CD14-positive monocyte (primary cell): ENCODE data around the gene C20orf141. TPM values are rescaled to one million over a fixed set of nuclear protein-coding genes. Genes with fewer than 3 reads are reported as not detected.
"Not testable (repeated sequence)": the region's sequence is repeated elsewhere in the genome, so short reads cannot be mapped to it uniquely, and the experiment has no call there.

Experiments
- DNase-seq, 3 donors: peaks; one replicate each; pipeline ENCODE4 v3.0.0-alpha.2; 2011 to 2022
- H2AFZ ChIP-seq: 2 replicates; pipeline ENCODE4 v1.6.0; 2012; ENCODE audit warnings: mild to moderate bottlenecking, low read depth, low read length, inconsistent platforms; ENCODE audit not compliant: insufficient read depth, poor library complexity, severe bottlenecking
- H3K27ac ChIP-seq, 2 donors: 1 replicate in 1 of 2; 2 replicates in 1 of 2; pipeline ENCODE4 v1.5.1; 2012 to 2013; ENCODE audit warnings: low read length in 2 of 2, control low read depth in 1 of 2, inconsistent platforms in 1 of 2, low read depth in 1 of 2, mild to moderate bottlenecking in 1 of 2
- H3K27me3 ChIP-seq, 2 donors: one replicate each; pipeline versions ENCODE4 v1.6.0 to v1.6.1; 2011 to 2013; ENCODE audit warnings: low read length in 2 of 2; ENCODE audit not compliant: control insufficient read depth in 2 of 2, insufficient read depth in 2 of 2
- H3K36me3 ChIP-seq, 2 donors: replicated peaks in 1 of 2; 1 replicate in 1 of 2; 2 replicates in 1 of 2; pipeline versions ENCODE4 v1.5.1 to v1.6.1; 2012 to 2013; ENCODE audit warnings: low read length in 2 of 2, control low read depth in 1 of 2, inconsistent platforms in 1 of 2, mild to moderate bottlenecking in 1 of 2; ENCODE audit not compliant: insufficient read depth in 2 of 2, control insufficient read depth in 1 of 2
- H3K4me1 ChIP-seq, 2 donors: 1 replicate in 1 of 2; 2 replicates in 1 of 2; pipeline versions ENCODE4 v1.5.1 to v1.6.1; 2012 to 2013; ENCODE audit warnings: low read length in 2 of 2, control low read depth in 1 of 2, inconsistent platforms in 1 of 2, mild to moderate bottlenecking in 1 of 2, moderate library complexity in 1 of 2; ENCODE audit not compliant: insufficient read depth in 2 of 2, control insufficient read depth in 1 of 2
- H3K4me2 ChIP-seq: replicated peaks from 2 replicates; pipeline ENCODE3; 2012; ENCODE audit warnings: low read length, moderate library complexity, mild to moderate bottlenecking; ENCODE audit not compliant: poor library complexity, severe bottlenecking; ENCODE audit errors: extremely low read depth
- H3K4me3 ChIP-seq, 3 experiments: fragments of 200-600 bp in 1 of 3; sonication (generic) in 1 of 3; replicated peaks in 1 of 3; 1 replicate in 2 of 3; 2 replicates in 1 of 3; pipeline ENCODE4 v1.5.1; 2011 to 2013; ENCODE audit warnings: low read length in 3 of 3, mild to moderate bottlenecking in 3 of 3, control low read depth in 2 of 3, low read depth in 2 of 3, inconsistent platforms in 1 of 3, moderate library complexity in 1 of 3
- H3K79me2 ChIP-seq: 2 replicates; pipeline ENCODE4 v1.6.0; 2012; ENCODE audit warnings: mild to moderate bottlenecking, control low read depth, inconsistent platforms, low read length, moderate library complexity; ENCODE audit not compliant: insufficient read depth
- H3K9ac ChIP-seq: 2 replicates; pipeline ENCODE4 v1.6.0; 2017; ENCODE audit warnings: low read length, mild to moderate bottlenecking; ENCODE audit not compliant: insufficient read depth, poor library complexity, severe bottlenecking
- H3K9me3 ChIP-seq, 2 donors: replicated peaks in 1 of 2; 1 replicate in 1 of 2; 2 replicates in 1 of 2; pipeline versions ENCODE4 v1.5.1 to v1.6.1; 2012 to 2013; ENCODE audit warnings: low read length in 2 of 2, control low read depth in 1 of 2; ENCODE audit not compliant: control insufficient read depth in 1 of 2, insufficient read depth in 1 of 2
- H4K20me1 ChIP-seq: 2 replicates; pipeline ENCODE4 v1.6.0; 2012; ENCODE audit warnings: mild to moderate bottlenecking, low read length, control low read depth, moderate library complexity; ENCODE audit not compliant: insufficient read depth
- H3K27ac Mint-ChIP-seq, 7 donors: one replicate each; pipeline ENCODE4 v1.8.0; 2020; ENCODE audit warnings: mild to moderate bottlenecking in 7 of 7, mixed read lengths in 7 of 7, moderate library complexity in 6 of 7, inconsistent platforms in 2 of 7
- H3K27me3 Mint-ChIP-seq, 3 donors: one replicate each; pipeline ENCODE4 v1.8.0; 2021 to 2022; ENCODE audit warnings: low read depth in 3 of 3, mild to moderate bottlenecking in 3 of 3, mixed read lengths in 3 of 3, moderate library complexity in 3 of 3, inconsistent platforms in 1 of 3
- H3K36me3 Mint-ChIP-seq, 2 donors: one replicate each; pipeline ENCODE4 v1.8.0; 2020; ENCODE audit warnings: mixed read lengths in 2 of 2, inconsistent platforms in 1 of 2, mild to moderate bottlenecking in 1 of 2
- H3K4me1 Mint-ChIP-seq: one replicate; pipeline ENCODE4 v1.8.0; 2020; ENCODE audit warnings: mild to moderate bottlenecking, mixed read lengths
- H3K4me3 Mint-ChIP-seq, 2 donors: one replicate each; pipeline ENCODE4 v1.8.0; 2020; ENCODE audit warnings: mild to moderate bottlenecking in 2 of 2, mixed read lengths in 2 of 2, moderate library complexity in 1 of 2
- H3K9me3 Mint-ChIP-seq, 7 donors: one replicate each; pipeline ENCODE4 v1.8.0; 2020 to 2022; ENCODE audit warnings: mixed read lengths in 7 of 7, mild to moderate bottlenecking in 6 of 7, moderate library complexity in 6 of 7, inconsistent platforms in 2 of 7
- WGBS: methylation state at CpG from one replicate; pipeline ENCODE4 v1.1.5; 2013; ENCODE audit warnings: missing lambda C conversion rate; ENCODE audit not compliant: insufficient coverage; 5-methylcytosine and 5-hydroxymethylcytosine counted together
- intact Hi-C, 2 donors: fragments of 100-400 bp; cut with micrococcal nuclease; formaldehyde crosslinking; loops; one replicate each; pipeline versions ENCODE4 v1.15.0 to v1.15.1; 2023
- polyA plus RNA-seq, 3 donors: library from polyadenylated mRNA; depleted of rRNA in 1 of 3; unstranded in 2 of 3; stranded (reverse) in 1 of 3; fragments of 300-500 nt in 2 of 3; fragments of >200 nt in 1 of 3; fragmentation: Illumina TruSeq in 2 of 3; gene quantifications; 1 replicate in 2 of 3; 2 replicates in 1 of 3; pipeline ENCODE4 v1.2.3, GENCODE V29; 2012 to 2021
- TF ChIP-seq, protein P1 (sequence below): fragments of 200-600 bp; IDR thresholded peaks from one replicate; pipeline ENCODE4 v1.8.0; 2022; ENCODE audit warnings: antibody characterized with exemption, mild to moderate bottlenecking

C20orf141 gene
- polyA plus RNA-seq, 3 donors: not detected

DNA sequence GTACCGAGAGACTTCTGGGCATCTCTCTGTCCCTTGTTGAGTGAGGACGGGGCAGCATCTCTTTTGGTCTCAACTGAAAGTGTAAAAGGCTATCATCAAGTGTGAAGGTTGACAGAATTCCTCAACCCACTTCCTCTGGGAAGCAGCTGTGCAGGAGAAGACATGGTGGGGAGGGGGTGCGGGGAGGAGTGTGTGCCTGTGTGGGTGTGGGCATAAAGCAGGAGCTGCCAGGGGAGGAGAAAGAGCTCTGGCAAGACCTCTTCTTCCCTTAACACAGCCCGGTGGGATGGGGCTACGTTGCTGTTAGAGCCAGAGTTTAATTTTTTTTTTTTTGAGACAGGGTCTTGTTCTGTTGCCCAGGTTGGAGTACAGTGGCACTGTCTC lies 46.2 kb upstream of the C20orf141 start:
- no peaks in the 10 kb centered on the region for H3K9me3 ChIP-seq
- H3K4me3 Mint-ChIP-seq: no peak overlapping the region
- no peaks in the 10 kb centered on the region for H3K36me3 ChIP-seq
- no peak overlapping the region for H3K4me2 ChIP-seq
- H3K79me2 ChIP-seq: no peaks in the 10 kb centered on the region
- H3K27ac ChIP-seq: no peak overlapping the region
- intact Hi-C loops: no loop called here
- H4K20me1 ChIP-seq: no peaks in the 10 kb centered on the region
- peaks cover 0 to 5% (median 0%) of the 10 kb centered on the region in 7 donors for H3K9me3 Mint-ChIP-seq
- no peak for DNase-seq
- no peak overlapping the region for H3K27ac Mint-ChIP-seq
- no peak overlapping the region for H3K9ac ChIP-seq
- H3K4me3 ChIP-seq: no peak overlapping the region
- no peaks in the 10 kb centered on the region for H3K4me1 ChIP-seq
- TF ChIP-seq, protein P1, sequence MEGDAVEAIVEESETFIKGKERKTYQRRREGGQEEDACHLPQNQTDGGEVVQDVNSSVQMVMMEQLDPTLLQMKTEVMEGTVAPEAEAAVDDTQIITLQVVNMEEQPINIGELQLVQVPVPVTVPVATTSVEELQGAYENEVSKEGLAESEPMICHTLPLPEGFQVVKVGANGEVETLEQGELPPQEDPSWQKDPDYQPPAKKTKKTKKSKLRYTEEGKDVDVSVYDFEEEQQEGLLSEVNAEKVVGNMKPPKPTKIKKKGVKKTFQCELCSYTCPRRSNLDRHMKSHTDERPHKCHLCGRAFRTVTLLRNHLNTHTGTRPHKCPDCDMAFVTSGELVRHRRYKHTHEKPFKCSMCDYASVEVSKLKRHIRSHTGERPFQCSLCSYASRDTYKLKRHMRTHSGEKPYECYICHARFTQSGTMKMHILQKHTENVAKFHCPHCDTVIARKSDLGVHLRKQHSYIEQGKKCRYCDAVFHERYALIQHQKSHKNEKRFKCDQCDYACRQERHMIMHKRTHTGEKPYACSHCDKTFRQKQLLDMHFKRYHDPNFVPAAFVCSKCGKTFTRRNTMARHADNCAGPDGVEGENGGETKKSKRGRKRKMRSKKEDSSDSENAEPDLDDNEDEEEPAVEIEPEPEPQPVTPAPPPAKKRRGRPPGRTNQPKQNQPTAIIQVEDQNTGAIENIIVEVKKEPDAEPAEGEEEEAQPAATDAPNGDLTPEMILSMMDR: no peak
- peaks cover 14% of the 10 kb centered on the region for H3K4me1 Mint-ChIP-seq
- peaks cover 8 to 11% (median 9%) of the 10 kb centered on the region in 3 donors for H3K27me3 Mint-ChIP-seq
- 100% methylated on average over 1 of the region's 5 CpGs for WGBS
- no peak overlapping the region for H2AFZ ChIP-seq
- no peaks in the 10 kb centered on the region for H3K27me3 ChIP-seq
- H3K36me3 Mint-ChIP-seq: no peaks in the 10 kb centered on the region

DNA sequence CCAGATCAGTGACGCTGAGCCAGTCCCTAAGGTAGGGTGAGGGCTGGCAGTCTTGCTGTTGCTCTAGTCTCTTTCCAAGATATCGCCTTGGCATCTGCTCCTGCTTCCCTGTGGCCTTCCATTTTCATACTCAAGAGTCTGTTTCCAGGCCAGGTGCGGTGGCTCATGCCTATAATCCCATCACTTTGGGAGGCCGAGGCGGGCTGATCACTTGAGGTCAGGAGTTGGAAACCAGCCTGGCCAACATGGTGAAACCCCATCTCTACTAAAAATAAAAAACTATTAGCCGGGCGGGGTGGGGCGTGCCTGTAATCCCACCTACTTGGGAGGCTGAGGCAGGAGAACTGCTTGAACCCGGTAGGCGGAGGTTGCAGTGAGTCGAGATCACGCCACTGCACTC lies 44.7 kb upstream of the C20orf141 start:
- H3K4me3 ChIP-seq, H3K36me3 ChIP-seq, intact Hi-C loops, H3K27ac Mint-ChIP-seq, H3K36me3 Mint-ChIP-seq, DNase-seq, H3K9me3 ChIP-seq, H3K4me2 ChIP-seq, H3K4me1 ChIP-seq, H3K9me3 Mint-ChIP-seq, H3K27ac ChIP-seq, H2AFZ ChIP-seq, H4K20me1 ChIP-seq, H3K9ac ChIP-seq, H3K79me2 ChIP-seq, H3K4me3 Mint-ChIP-seq, H3K27me3 ChIP-seq: not testable (repeated sequence)
- 95% methylated on average over 10 of the region's 12 CpGs for WGBS
- Mint-ChIP-seq H3K27me3 (peaks cover 7 to 11% (median 11%) of the 10 kb centered on the region in 3 donors), H3K4me1 (peaks cover 14% of the 10 kb centered on the region)
